Measurements from ENCODE around the gene IL1RN. TPM values are rescaled to one million over a fixed set of nuclear protein-coding genes. Genes with fewer than 3 reads are reported as not detected.

IL1RN gene
- total and polyA plus RNA-seq, 2 of the 13 experiments (the other 11 are each of a cell fraction or from before 2014, with no cell fraction given) = 21.2 to 101 TPM

GRCh38 chr2:113088213-113088992 is 39.0 kb upstream of the IL1RN start (continued):
- TF ChIP-seq AHDC1 (CRISPR knock-in tag; IDR thresholded peaks at IDR 0.05; ENCODE audit: borderline replicate concordance) (peak; percentile 81), ATF4 (CRISPR knock-in tag; IDR thresholded peaks at IDR 0.05) (no peak; a peak in 1 of 4 replicates), MED13 (CRISPR knock-in tag; IDR thresholded peaks at IDR 0.05) (no peak), ZFX (CRISPR knock-in tag; IDR thresholded peaks at IDR 0.05; ENCODE audit: low read depth) (no peak), PRMT3 (CRISPR knock-in tag; IDR thresholded peaks at IDR 0.05; ENCODE audit: borderline replicate concordance, low read depth) (no peak), GPN1 (CRISPR knock-in tag; IDR thresholded peaks at IDR 0.05; ENCODE audit: borderline replicate concordance) (no peak), ZNF225 (CRISPR knock-in tag; IDR thresholded peaks at IDR 0.05) (no peak), HOXA3 (CRISPR knock-in tag; IDR thresholded peaks at IDR 0.05) (peak; percentile 54), ZFP91 (CRISPR knock-in tag; IDR thresholded peaks at IDR 0.05; ENCODE audit: borderline replicate concordance) (no peak; the same call in 1 of the 2 replicates), CSRNP1 (CRISPR knock-in tag; IDR thresholded peaks at IDR 0.05) (no peak), SPEN (CRISPR knock-in tag; IDR thresholded peaks at IDR 0.05; ENCODE audit: low read depth) (peak; percentile 34; the same call in 1 of the 2 replicates), ZNF280D (CRISPR knock-in tag; IDR thresholded peaks at IDR 0.05) (peak; percentile 70; the same call in 1 of the 2 replicates), MTF2 (CRISPR knock-in tag; IDR thresholded peaks at IDR 0.05; ENCODE audit: borderline replicate concordance) (no peak), ZKSCAN1 (IDR thresholded peaks at IDR 0.05; ENCODE audit: low read length) (no peak), ZKSCAN5 (CRISPR knock-in tag; IDR thresholded peaks at IDR 0.05) (no peak)
